K562 (cell line): Measurements from ENCODE around the gene COL4A2. TPM values are rescaled to one million over a fixed set of nuclear protein-coding genes. Genes with fewer than 3 reads are reported as not detected.

Source experiments
- ATAC-seq: fragments of 200-7000 bp; cut with Tn5 transposase; 3 replicates; pipeline ENCODE4 v1.9.1; 2020; ENCODE audit warnings: moderate library complexity
- BruUV-seq: library from RNA; stranded (reverse); fragments of 400-500 nt; replicated peaks from 2 replicates; lab custom pipeline; 2021; lab: Mats Ljungman, UMichigan
- CTCF ChIA-PET: fragments of 300-600 bp; formaldehyde crosslinking; extraction: SDS; loops from one replicate; lab custom pipeline; 2021; ENCODE audit warnings: low intra/inter-chr PET ratio; lab: Yijun Ruan, JAX
- POLR2A ChIA-PET: fragments of 300-600, 350-650 bp; sonication (Branson Sonifier 250); formaldehyde crosslinking; extraction: SDS; loops from one replicate; lab custom pipeline; 2021; ENCODE audit warnings: antibody characterized with exemption, inconsistent platforms; lab: Yijun Ruan, JAX
- DNase-seq, 4 experiments: peaks; one replicate each; pipeline versions ENCODE4 v3.0.0 to v3.0.0-alpha.2; 2011 to 2018; ENCODE audit warnings: low spot score in 3 of 4, mixed read lengths in 3 of 4; ENCODE audit errors: extremely low read depth in 1 of 4
- FAIRE-seq: peaks from 2 replicates; lab custom pipeline; 2011; peaks lifted over from hg19 to GRCh38; lab: Jason Lieb, UNC
- H2AFZ ChIP-seq: 2 replicates; pipeline ENCODE4 v1.6.0; 2011; ENCODE audit warnings: low read depth, low read length, control low read depth, inconsistent platforms
- H3K27ac ChIP-seq: fragments of 200-600 bp; 3 replicates; pipeline ENCODE4 v1.8.0; 2011; ENCODE audit warnings: low read depth, mild to moderate bottlenecking, control low read depth, inconsistent platforms, low read length, moderate library complexity, mixed read lengths; ENCODE audit errors: extremely low read depth
- H3K27me3 ChIP-seq, 2 experiments: fragments of 300-600 bp in 1 of 2; 2 replicates in 1 of 2; 3 replicates in 1 of 2; pipeline versions ENCODE4 v1.6.0 to v1.8.0; 2011; ENCODE audit warnings: inconsistent platforms in 2 of 2, low read length in 2 of 2, mild to moderate bottlenecking in 1 of 2, mixed read lengths in 1 of 2, moderate library complexity in 1 of 2; ENCODE audit not compliant: control insufficient read depth in 2 of 2, insufficient read depth in 2 of 2
- H3K36me3 ChIP-seq: fragments of 300-600 bp; 3 replicates; pipeline ENCODE4 v1.8.0; 2011; ENCODE audit warnings: mild to moderate bottlenecking, low read length, inconsistent platforms; ENCODE audit not compliant: control insufficient read depth, insufficient read depth
- H3K4me1 ChIP-seq, 2 experiments: fragments of 200-600 bp in 1 of 2; replicated peaks in 1 of 2; 2 replicates in 1 of 2; 3 replicates in 1 of 2; pipeline versions ENCODE4 v1.5.1 to v1.8.0; 2011; ENCODE audit warnings: inconsistent platforms in 2 of 2, low read length in 2 of 2, mild to moderate bottlenecking in 1 of 2, mixed read lengths in 1 of 2, moderate library complexity in 1 of 2; ENCODE audit not compliant: control insufficient read depth in 2 of 2, insufficient read depth in 2 of 2
- H3K4me2 ChIP-seq: 2 replicates; pipeline ENCODE4 v1.6.1; 2011; ENCODE audit warnings: low read length, control low read depth, inconsistent platforms, mixed read lengths; ENCODE audit not compliant: insufficient read depth
- H3K4me3 ChIP-seq: fragments of 200-600 bp; sonication (generic), shearing (Covaris generic); 2 replicates; pipeline ENCODE4 v1.5.1; 2016; ENCODE audit warnings: control low read depth, inconsistent platforms
- H3K79me2 ChIP-seq: fragments of 200-600 bp; 3 replicates; pipeline ENCODE4 v1.8.0; 2011; ENCODE audit warnings: low read length, inconsistent platforms; ENCODE audit not compliant: control insufficient read depth, insufficient read depth
- H3K9ac ChIP-seq, 2 experiments: 2 replicates each; pipeline versions ENCODE4 v1.6.0 to v1.6.1; 2011; ENCODE audit warnings: low read depth in 2 of 2, low read length in 2 of 2, control low read depth in 1 of 2, inconsistent platforms in 1 of 2, mild to moderate bottlenecking in 1 of 2, mixed read lengths in 1 of 2; ENCODE audit not compliant: insufficient read depth in 1 of 2
- H3K9me1 ChIP-seq: one replicate; pipeline ENCODE4 v1.6.0; 2011; ENCODE audit warnings: inconsistent platforms, mild to moderate bottlenecking, low read length, moderate library complexity; ENCODE audit not compliant: control insufficient read depth, insufficient read depth
- H3K9me3 ChIP-seq: replicated peaks from 2 replicates; pipeline ENCODE4 v1.5.1; 2011; ENCODE audit warnings: low read depth, low read length, inconsistent platforms; ENCODE audit not compliant: control insufficient read depth, insufficient read depth
- H4K20me1 ChIP-seq: replicated peaks from 2 replicates; pipeline ENCODE4 v1.6.1; 2011; ENCODE audit warnings: low read length, inconsistent platforms, mixed read lengths; ENCODE audit not compliant: control insufficient read depth, insufficient read depth
- CTCFL ChIP-seq: IDR thresholded peaks from 2 replicates; pipeline ENCODE4 v1.6.1; 2011; ENCODE audit warnings: borderline replicate concordance, low read depth, mild to moderate bottlenecking, moderate library complexity, low read length; ENCODE audit not compliant: insufficient read depth, poor library complexity, severe bottlenecking
- MECOM ChIP-seq: fragments of 250-450 bp; sonication (Bioruptor Pico); IDR thresholded peaks from 2 replicates; pipeline ENCODE4 v1.8.0; 2022; ENCODE audit warnings: inconsistent platforms
- ZBTB9 ChIP-seq: fragments of 450-650 bp; formaldehyde crosslinking; IDR thresholded peaks from 2 replicates; pipeline ENCODE4 v1.4.0; 2020; ENCODE audit warnings: mild to moderate bottlenecking, moderate library complexity
- WGBS: fragments of 100-300 bp; shearing (Covaris generic); methylation state at CpG from one replicate; pipeline ENCODE4 v1.1.6; 2016; ENCODE audit warnings: low coverage, mixed read lengths; ENCODE audit not compliant: insufficient coverage; ENCODE audit errors: missing lambda C conversion rate; 5-methylcytosine and 5-hydroxymethylcytosine counted together
- in situ Hi-C: fragments of 300-500 bp; cut with MboI; formaldehyde crosslinking; loops from 4 replicates; pipeline ENCODE4 v1.15.0; 2018; ENCODE audit warnings: inconsistent platforms, mixed read lengths
- intact Hi-C: fragments of 100-400 bp; cut with micrococcal nuclease; formaldehyde crosslinking; loops from 2 replicates; pipeline ENCODE4 v1.14.2; 2022
- polyA plus RNA-seq, 8 experiments: library from polyadenylated mRNA; depleted of rRNA in 4 of 8; stranded (reverse) in 5 of 8; unstranded in 3 of 8; fragments of >200 nt; fragmentation: Nextera tagmentation in 2 of 8; fragmentation: Illumina TruSeq in 1 of 8; extraction: Ambion mirVana in 2 of 8; extraction: Trizol in 1 of 8; gene quantifications; 2 replicates each; pipeline versions ENCODE4 v1.2.1 to v1.2.3, GENCODE V29; 2011 to 2014; ENCODE audit warnings: inconsistent platforms in 1 of 8, missing spikeins in 1 of 8
- total RNA-seq, 7 experiments: library from RNA; depleted of rRNA in 6 of 7; stranded (reverse); fragments of >200 nt in 6 of 7; fragmentation: Illumina TruSeq in 2 of 7; extraction: Trizol in 2 of 7; gene quantifications; 2 replicates each; pipeline versions ENCODE4 v1.2.1 to v1.2.3, GENCODE V29; 2011 to 2021; ENCODE audit warnings: low replicate concordance in 1 of 7

Gene COL4A2
- total and polyA plus RNA-seq, 9 of the 15 experiments (the other 6 are each of a cell fraction or from before 2014, with no cell fraction given) = 0.13 to 15.2 (median 8.1) TPM

GRCh38 chr13:110299283-110299840 lies 7.7 kb upstream of the COL4A2 start:
- BruUV-seq = no TSS peak
- no peaks in the 10 kb centered on the region for H3K79me2 ChIP-seq
- in situ Hi-C loops = no loop called here
- POLR2A ChIA-PET = interaction anchor here (0.5 to 0.6 kb wide), 2 partner anchors 66 to 861 kb away, joined by 3 to 4 read pairs; no protein-coding TSS in a partner anchor
- no peak for FAIRE-seq
- H3K36me3 ChIP-seq = no peaks in the 10 kb centered on the region
- H3K4me3 ChIP-seq = no peak overlapping the region
- TF ChIP-seq CTCFL (no peak), MECOM (no peak), ZBTB9 (CRISPR knock-in tag) (no peak)
- TF ChIP-seq, all 486 proteins: peak for 0
- CTCF ChIA-PET = no interaction called here
- Histone ChIP-seq H3K4me1 (peaks cover 0 to 4% of the 10 kb centered on the region in 2 experiments; a peak in 1 of 5 replicates), H3K27ac (no peak overlapping the region), H3K9me1 (no peaks in the 10 kb centered on the region), H3K9me3 (no peaks in the 10 kb centered on the region), H3K4me2 (no peak overlapping the region), H4K20me1 (no peaks in the 10 kb centered on the region), H3K9ac (no peak overlapping the region), H3K27me3 (peaks cover 6 to 24% of the 10 kb centered on the region in 2 experiments; a peak in 3 of 5 replicates), H2AFZ (no peak overlapping the region)
- WGBS = 1% methylated on average over 9 of the region's 10 CpGs
- ATAC-seq (no peak), DNase-seq (no peak)
- intact Hi-C loops = no loop called here
